Dedifferentiated amniotic fluid mesenchymal stem cell (primary cell): Measurements from ENCODE around the gene ZNF628.

Experiments used
- DNase-seq: peaks from one replicate; pipeline ENCODE4 v3.0.0-alpha.2; 2016; ENCODE audit errors: extremely low spot score

The ZNF628 gene

GRCh38 chr19:55451163-55451964 lies 25.1 kb upstream of the ZNF628 start:
- no peak for DNase-seq

GRCh38 chr19:55451965-55452748 lies 24.3 kb upstream of the ZNF628 start:
- DNase-seq, result no peak

DNA sequence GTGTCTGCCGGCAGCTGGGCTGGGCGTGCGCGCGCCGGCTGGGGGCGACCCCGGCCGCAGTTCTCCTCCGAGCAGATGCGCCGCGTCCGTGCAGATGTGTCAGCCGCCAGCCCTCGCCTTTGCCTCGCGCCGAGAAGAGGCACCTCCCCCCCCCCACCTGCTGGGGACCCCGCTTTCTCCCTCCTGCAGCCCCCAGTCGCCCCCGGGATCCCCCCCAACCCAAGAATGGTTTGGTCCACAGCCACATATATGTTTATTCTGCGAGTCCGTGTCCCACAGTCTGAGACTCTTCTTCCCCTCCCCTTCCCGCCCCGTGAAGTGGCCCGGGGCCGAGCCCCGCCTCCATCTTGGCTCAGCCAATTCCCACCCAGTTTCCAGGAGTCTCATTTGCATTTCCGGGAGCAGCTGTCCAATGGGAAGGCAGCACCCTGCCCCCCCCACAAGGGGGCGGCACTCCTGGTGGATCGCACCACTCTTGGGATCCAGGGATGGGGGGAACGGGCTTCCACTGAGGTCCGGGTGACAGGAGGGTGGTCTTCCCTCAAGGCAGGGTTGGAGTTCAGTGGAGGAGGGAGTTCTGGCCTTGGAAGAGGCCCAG lies 23.6 kb upstream of the ZNF628 start:
- DNase-seq, result no peak

- no peak for DNase-seq
Observed at GRCh38 chr19:55453511-55454260, 22.7 kb upstream of the ZNF628 start.

DNA sequence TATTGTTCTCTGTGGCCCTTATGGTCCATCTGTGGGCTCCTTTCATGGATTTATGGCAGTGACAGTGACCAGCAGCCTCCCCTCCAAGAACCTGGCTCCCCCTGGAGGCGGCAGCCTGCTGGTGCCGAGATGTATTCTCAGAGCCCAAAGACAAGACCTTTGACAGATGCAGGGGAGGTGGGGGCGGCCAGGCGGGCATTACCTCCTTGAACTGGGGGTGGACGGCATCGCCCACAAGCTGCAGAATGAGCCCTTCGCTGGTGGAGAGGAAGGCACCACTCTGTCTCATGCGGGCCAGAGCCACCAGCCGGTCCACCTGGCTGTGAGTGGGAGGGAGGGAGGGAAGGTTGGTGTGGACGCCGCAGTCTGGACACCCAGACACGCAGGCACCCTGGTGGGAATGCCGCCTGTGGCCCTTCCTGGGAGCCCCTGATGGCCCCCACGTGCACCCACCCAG lies 21.6 kb upstream of the ZNF628 start:
- no peak for DNase-seq

- no peak for DNase-seq
Observed at GRCh38 chr19:55455576-55456235, 20.7 kb upstream of the ZNF628 start.

GRCh38 chr19:55456347-55456746 lies 20.1 kb upstream of the ZNF628 start:
- no peak for DNase-seq

- no peak for DNase-seq
Observed at GRCh38 chr19:55457683-55458457, 18.5 kb upstream of the ZNF628 start.

DNA sequence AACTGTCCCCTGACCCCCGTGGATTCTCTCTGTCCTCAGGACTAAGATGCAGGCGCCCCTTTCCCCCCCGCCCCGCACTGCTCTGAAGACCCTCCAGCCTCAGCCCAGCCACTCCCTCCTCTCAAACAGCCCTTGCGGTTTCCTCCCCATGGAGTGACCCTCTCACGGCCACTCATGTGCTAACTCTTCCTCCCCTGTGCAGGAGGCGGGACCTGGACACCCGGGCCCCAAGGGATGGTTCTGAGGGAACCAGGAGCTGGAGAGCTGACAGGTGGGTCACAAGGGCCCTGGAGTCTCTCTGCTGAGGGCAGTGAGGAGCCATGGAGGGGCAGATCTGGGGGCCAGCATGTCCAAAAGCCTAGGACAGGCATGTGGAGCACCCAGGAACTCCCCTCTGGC lies 16.9 kb upstream of the ZNF628 start:
- no peak for DNase-seq

DNA sequence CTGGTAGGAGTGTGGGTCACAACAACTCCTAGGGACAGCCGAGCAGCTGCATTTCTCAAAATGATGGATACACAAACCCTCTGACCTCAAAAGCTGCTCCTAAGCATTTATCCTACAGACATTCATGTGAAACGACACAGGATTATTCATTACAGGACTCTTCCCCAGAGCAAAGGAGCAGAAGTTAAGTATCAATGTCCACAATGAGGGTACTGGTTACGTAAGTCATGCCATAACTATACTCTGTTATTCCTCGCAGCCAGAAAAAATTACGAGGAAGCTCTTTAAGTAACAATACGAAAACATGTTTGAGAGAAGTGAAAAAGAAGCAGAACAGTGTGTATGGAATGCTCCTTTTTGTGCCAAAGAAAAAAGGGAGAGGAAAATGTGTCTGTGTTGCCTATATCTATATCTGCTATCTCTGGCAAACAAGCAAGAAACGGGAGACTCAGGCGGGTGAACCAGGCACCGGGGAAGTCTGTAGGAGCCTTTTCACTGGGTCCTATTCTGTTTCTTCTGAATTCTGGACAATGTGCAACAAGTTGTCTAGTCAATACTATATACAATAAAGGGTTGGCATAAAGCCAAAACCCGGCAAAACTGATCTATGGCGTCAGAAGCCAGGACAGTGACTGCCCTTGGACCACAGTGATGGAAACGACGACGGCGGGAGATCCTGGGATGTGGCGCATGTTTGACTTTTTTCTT lies 16.3 kb upstream of the ZNF628 start:
- DNase-seq, result no peak

DNA sequence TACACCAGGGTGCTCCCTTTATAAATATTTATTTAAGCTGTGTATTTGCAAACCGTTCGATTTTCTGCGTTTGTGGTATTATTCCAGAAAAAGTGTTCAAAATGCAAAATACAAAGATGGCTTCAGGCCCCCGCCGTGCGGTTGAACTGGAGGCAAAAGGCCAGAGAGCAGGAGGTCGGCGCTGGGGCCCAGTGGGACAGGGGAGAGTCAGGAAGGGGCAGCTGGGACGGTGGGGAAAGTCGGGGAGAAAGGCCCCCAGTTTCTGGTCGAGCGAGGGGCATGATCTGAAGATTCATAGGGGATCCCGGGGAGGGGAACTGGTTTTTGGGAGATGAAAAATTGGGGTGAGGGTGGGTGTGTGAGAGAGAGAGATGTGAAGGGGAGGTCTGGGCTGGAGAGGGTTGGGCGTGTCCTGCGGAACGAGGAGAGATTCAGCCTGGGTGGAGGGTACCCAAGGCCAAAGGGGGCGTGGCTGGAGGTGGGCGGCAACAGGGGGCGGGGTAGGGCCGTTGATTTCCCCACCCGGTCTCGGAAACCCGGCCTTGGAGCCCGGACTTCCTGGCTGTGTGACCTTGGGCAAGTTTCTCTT lies 15.7 kb upstream of the ZNF628 start:
- peak; percentile 57 for DNase-seq

- DNase-seq, result peak; percentile 100
Observed at GRCh38 chr19:55461259-55461973, 15.0 kb upstream of the ZNF628 start, which contains the start of gene ISOC2. TSS of gene ISOC2 (minus strand) at chr19:55461642. CDS start at chr19:55456486, 5,156 bp downstream.

DNA sequence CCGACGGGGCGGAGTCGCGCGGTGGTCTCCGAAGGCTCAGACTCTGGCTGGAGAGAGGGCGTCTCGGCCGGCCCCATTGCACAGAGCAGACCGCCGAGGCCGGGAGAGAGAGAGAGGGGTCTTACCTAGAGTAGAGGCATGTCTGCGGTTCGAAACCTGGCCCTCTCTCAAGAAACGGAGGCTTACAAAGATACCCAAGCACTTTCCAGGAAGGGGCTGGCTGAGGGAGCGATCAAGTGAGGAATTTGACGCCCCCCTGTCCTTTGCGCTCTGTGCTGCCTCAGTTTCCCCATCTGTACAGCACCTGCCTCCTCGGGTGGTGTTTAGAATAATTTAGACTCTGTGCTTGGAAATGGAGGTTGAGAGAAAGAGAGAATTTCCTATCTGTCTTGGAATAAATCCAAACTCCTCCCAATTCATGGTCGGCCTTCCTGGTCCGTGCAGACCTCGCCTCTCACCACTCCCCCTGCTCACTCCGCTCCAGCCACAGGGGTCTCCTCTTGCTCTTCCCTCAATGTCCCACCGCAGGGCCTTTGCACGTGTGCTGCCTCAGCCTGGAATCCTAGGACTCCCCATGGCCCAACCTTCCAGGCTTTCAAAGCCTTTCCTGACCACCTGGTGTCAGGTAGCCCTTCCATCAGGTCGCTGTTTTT lies 14.3 kb upstream of the ZNF628 start:
- no peak for DNase-seq

- no peak for DNase-seq
Observed at GRCh38 chr19:55462722-55463121, 13.7 kb upstream of the ZNF628 start.

DNA sequence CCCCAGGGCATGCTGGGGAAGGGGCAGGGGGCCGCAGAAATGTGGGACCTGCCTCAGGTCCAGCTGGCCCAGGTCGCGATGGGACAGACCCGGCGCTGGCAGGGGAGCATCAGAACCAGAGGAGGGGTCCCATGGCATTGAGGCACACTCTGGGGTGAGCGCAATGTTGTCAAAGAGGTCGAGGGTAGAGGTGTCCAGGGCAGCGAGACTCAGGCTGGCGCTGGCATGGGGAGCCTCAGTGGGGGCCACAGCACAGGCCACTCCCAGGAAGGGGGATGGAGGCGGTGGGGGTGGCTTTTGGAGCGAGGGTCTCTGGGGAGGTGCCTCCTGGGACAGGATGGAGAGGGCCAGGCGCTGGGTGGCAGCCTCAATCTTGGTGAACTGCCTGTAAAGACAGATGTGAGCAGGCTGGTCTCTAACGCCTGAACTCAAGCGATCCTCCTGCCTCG lies 12.8 kb upstream of the ZNF628 start:
- DNase-seq, result no peak

DNA sequence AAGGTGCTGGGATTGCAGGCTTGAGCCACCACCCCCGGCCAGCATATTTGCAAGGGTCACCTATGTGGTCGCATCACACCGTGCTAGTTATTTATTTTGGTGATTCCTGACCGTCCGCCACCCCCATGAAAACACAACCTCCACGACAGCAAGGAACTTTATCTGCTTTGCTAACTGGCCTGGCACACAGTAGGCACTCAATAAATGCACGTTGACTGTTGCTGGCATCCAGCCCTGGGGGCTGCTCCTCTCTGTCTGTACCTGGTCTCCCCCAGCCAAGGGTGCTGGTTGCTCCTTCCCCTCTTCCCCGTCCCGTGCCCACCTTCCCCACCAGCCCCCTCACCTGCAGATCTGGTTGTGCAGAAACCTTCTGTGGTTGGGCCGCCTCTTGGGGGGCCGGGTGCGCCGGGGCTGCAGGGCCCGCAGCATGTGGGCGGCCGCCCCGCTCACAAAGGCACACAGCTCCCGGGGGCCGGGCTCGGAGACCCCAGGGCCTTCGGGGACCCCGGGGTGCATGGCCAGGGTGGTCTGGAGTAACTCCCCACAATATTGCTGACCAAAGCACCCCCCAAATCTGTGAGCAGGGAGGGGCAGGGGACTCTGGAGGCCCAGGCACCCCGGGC lies 12.3 kb upstream of the ZNF628 start:
- DNase-seq, result no peak

GRCh38 chr19:55464662-55465054 lies 11.8 kb upstream of the ZNF628 start, which contains the start of gene C19orf85:
TSS of gene C19orf85 (minus strand) at chr19:55464751. CDS start at chr19:55464554, 197 bp downstream.
- DNase-seq, result no peak
